SW 1271 (cell line): Measurements from ENCODE around the gene CYP39A1.

ENCODE experiments used
- DNase-seq, 2 experiments: peaks; one replicate each; lab custom pipeline; 2025; lab: John Stamatoyannopoulos, UW

The CYP39A1 gene

GRCh38 chr6:46590765-46591164 lies 61.9 kb downstream of the CYP39A1 start:
- DNase-seq, result no peak

- DNase-seq, result no peak
These were observed 65.7 kb downstream of the CYP39A1 start for GRCh38 chr6:46586906-46587305.

- no peak for DNase-seq
These were observed 68.0 kb downstream of the CYP39A1 start for GRCh38 chr6:46584586-46584985.

- DNase-seq, result no peak
These were observed 68.9 kb downstream of the CYP39A1 start for GRCh38 chr6:46583721-46584120.

GRCh38 chr6:46583081-46583480 lies 69.5 kb downstream of the CYP39A1 start:
- DNase-seq, result no peak

- DNase-seq, result no peak
These were observed 71.0 kb downstream of the CYP39A1 start for GRCh38 chr6:46581459-46582177.

GRCh38 chr6:46575530-46575929 lies 77.1 kb downstream of the CYP39A1 start:
- no peak for DNase-seq

GRCh38 chr6:46573140-46573539 lies 79.5 kb downstream of the CYP39A1 start:
- DNase-seq, result no peak

GRCh38 chr6:46565531-46565930 lies 87.1 kb downstream of the CYP39A1 start:
- no peak for DNase-seq

- no peak for DNase-seq
These were observed 88.7 kb downstream of the CYP39A1 start for GRCh38 chr6:46563924-46564323.

GRCh38 chr6:46556053-46556452 lies 96.6 kb downstream of the CYP39A1 start:
- no peak for DNase-seq

- DNase-seq, result no peak
These were observed 97.5 kb downstream of the CYP39A1 start for GRCh38 chr6:46555129-46555528.

- no peak for DNase-seq
These were observed 103.5 kb downstream of the CYP39A1 start for GRCh38 chr6:46549155-46549554.

GRCh38 chr6:46541556-46541955 lies 111.1 kb downstream of the CYP39A1 start:
- no peak for DNase-seq

GRCh38 chr6:46539866-46540265 lies 112.8 kb downstream of the CYP39A1 start:
- DNase-seq, result no peak

- no peak for DNase-seq
These were observed 113.7 kb downstream of the CYP39A1 start for GRCh38 chr6:46538800-46539480.

GRCh38 chr6:46530896-46531295 lies 121.7 kb downstream of the CYP39A1 start:
- DNase-seq, result no peak

- no peak for DNase-seq
These were observed 123.5 kb downstream of the CYP39A1 start for GRCh38 chr6:46528961-46529750.

- DNase-seq, result no peak
These were observed 126.0 kb downstream of the CYP39A1 start for GRCh38 chr6:46526607-46527006.

- DNase-seq, result no peak
These were observed 127.0 kb downstream of the CYP39A1 start for GRCh38 chr6:46525583-46525982.

- no peak for DNase-seq
These were observed 131.1 kb downstream of the CYP39A1 start for GRCh38 chr6:46521464-46521971.

- no peak for DNase-seq
These were observed 135.4 kb downstream of the CYP39A1 start for GRCh38 chr6:46517202-46517601.

- DNase-seq, result no peak
These were observed 139.1 kb downstream of the CYP39A1 start for GRCh38 chr6:46513533-46513932.
